Adipose tissue (tissue), 3 donors: ENCODE measurements around the gene CTBP2. TPM values are rescaled to one million over a fixed set of nuclear protein-coding genes. Genes with fewer than 3 reads are reported as not detected.

Experiments used
- H3K27ac ChIP-seq: one replicate; pipeline ENCODE4 v1.5.1; 2013; ENCODE audit warnings: low read depth, low read length
- whole genome bisulfite sequencing, 3 donors: extraction: QIAGEN DNeasy Blood & Tissue Kit; methylation state at CpG; one replicate each; pipeline ENCODE4 v1.1.7; 2013; 5-methylcytosine and 5-hydroxymethylcytosine counted together
- polyA plus RNA-seq, 3 donors: library from polyadenylated mRNA; stranded (reverse); fragments of 200-250 nt; gene quantifications; one replicate each; pipeline ENCODE4 v1.2.3, GENCODE V29; 2013
- donor health status: healthy with polysubstance abuse.
- donor health status: Bipolar disorder and iron deficiency.
- donor health status: healthy.

The CTBP2 gene
- polyA plus RNA-seq, 3 donors, result 18.9 to 29.8 (median 29.5) TPM

DNA sequence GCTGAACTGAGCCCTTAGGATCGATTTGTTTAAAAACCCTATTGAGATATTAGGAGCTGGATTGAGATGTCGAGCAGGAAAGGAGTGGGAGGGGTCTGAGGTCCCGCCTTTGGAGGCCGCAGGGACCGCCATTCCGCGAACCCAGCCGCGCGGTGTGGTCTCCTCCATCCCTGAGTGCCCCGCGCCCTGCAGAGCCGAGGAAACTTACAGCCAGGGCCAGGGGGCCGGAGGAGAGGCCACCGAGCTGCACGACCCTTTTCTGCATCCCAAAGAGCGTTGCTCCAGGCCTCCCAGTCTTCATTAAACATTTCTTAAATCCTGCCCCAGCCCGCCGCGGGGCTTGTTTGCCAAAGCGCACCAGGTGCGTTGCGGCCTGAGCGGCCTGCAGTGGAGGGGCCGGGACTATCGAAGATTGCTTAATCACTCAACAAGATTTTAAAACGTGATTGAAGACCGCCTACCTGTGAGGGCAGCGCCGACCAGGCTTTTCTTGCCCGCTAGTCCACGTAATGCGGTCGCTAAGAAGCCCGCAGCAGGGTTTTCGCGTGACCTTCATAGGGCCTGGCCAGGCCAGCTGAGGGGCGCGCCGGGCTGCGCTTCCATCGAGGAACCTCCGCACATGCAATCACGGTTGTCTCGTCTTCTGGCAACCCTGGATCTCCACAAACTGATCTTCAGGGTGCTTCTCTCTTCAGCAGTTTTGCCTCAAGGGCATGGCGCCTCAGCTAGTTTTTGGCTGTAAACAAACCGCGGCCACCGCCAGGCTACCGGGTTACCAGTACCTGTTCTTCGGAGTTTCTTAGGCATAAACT is 2.0 kb upstream of the CTBP2 start:
- 60 to 70% (median 64%) methylated on average over 51 of the region's 51 CpGs for WGBS, 3 donors
- H3K27ac ChIP-seq, result no peak overlapping the region

DNA sequence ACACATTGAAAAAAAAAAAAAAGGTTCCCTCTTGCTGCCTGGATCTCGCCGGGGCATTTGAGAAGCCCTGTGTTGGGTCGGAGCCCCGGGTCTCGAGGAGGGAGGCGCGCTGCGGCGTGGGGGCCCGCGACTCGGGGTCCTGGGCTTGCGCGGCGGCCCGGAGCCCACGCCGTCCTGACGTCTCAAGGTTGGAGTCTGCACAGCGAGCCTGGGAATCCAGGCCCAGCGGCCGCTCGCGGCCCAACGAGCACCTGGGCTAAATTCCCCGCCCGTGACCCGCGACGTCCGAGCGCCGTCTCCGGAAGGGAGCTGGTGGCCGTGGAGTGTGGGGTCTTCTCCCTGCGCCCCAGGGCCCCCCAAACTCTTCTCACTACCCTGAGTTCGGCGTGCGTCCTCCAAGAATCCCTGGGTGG is 1.4 kb upstream of the CTBP2 start:
- WGBS, 3 donors, result 3 to 6% (median 4%) methylated on average over 34 to 39 of the region's 39 CpGs
- H3K27ac ChIP-seq, result no peak overlapping the region

DNA sequence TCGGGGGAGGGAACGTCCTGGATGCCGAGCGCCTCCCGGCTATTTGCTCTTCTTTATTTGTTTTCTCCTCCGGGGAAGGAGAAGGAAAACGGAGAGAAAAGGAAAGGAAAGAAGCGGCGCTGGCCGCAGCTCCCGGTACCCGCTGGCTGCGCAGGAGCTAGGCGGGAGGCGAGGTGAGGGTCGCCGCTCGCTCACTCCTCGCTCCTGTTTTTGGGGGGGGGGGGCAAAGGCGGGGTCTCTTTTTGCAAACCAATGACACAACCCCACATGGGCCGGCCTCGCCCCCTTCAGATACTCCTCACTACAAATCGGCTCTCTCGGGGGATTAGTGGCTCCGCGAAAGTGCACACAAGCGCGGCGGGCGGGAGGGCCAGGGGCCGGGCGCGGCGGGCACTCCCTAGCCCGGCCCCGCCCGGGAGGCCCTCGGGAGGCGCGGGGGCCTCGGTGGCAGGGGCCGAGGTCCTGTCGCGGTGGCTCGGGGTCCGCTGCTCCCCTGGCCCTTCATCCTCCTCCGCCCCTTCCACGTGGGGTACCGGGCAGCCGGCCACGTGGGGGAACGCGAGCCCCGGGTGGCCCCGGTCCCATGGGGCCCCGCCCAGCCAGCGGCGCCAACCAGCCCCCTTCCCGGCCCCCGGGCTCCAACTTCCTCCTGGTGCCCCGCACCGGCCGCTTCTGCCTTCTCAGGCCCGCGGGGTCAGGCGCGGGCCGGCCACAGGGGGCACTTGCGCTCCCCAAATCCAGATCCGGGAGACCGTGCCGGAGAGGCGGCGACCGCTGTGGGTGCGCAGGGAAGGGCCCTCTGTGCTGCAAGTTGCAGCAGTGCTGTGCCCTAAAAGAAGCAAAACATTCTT is 718 bp upstream of the CTBP2 start:
- peak overlapping the region; percentile 42 for H3K27ac ChIP-seq
- 1% methylated on average over 52 to 76 of the region's 76 CpGs for WGBS, 3 donors

DNA sequence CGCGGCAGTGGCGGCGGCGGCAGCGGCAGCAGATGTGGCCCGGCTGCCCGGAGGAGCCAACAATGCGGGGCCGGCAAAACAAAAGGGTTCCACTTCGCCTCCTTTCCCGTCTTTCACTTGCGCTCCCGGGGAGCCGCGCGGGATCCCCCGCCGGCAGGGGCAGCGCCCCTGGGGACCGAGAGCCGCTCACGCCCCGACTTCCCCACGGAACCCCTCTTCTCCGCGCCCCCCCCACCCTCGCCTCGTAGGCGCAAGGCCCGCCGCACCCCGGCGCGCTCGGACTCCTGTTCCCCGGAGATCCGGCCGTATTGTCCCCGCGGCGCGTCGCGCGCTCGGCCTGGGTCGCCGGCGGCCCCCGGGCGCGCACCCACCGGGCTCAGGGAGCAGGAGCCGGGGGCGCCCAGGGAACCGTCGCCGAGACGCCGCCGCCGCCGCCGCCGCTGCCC is 854 bp downstream of the CTBP2 start:
- peak overlapping the region; percentile 86 for H3K27ac ChIP-seq
- 0 to 1% (median 1%) methylated on average over 38 to 66 of the region's 66 CpGs for WGBS, 3 donors

DNA sequence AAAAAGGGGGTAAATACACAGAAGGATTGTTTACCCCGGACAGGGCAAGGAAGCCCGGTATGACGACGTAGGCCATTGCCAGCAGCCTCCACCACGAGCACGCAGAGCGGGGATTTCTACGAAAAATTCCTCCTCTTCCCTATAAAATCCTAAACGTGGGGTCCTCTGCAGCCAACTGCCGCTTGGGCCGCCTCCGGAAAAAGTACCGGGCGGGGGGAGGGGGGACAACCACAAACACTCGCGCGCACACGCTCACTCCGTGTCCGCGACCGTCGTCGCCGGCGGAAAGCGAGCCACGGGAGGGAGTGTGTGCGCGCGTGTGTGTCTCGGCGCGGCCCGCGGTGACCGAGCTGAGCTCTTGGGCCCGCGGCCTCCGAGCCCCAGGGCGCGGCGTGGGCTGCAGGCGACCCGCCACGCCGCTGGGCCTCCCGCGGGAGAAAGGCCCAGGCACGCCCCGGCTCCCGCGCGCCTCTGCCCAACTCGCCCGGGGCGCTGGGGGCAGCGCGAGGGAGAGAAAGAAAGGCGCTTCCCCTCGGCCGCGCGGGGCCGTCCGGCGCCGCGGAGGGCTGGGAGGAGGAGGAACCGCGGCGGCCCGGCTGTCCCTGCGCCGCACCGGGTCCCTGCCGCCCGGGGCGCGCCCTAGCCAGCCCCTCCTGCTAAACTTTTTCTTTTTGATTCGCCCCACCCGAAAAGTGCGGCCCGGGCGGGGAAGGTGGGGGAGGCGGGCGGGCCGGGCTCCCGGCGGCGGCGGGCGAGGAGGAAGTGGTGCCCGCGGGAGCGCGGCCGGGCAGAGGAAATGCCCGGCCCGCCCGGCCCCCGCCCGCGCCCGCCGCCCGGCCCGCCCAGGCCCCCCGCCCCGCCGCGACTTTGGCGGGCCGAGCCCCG is 1.5 kb downstream of the CTBP2 start:
- 0 to 1% (median 0%) methylated on average over 68 to 107 of the region's 115 CpGs for WGBS, 3 donors
- peak overlapping the region; percentile 86 for H3K27ac ChIP-seq

DNA sequence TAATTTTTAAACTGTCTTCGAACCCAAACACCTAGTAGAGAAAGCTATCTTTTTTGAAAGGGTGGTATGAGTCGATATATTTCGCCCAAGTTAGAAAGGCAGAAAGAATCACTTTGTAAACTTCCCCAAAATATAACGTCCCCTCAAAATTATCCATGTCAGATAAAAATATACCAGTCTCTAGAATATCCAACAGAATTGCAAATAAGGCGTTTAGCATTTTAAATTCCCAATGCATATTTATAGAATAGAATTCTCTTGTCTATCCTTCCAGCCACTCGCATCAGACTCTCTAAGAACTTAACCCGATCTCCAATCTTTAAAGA is 2.1 kb downstream of the CTBP2 start:
- 7 to 20% (median 16%) methylated on average over 7 of the region's 7 CpGs for WGBS, 3 donors
- no peak overlapping the region for H3K27ac ChIP-seq

DNA sequence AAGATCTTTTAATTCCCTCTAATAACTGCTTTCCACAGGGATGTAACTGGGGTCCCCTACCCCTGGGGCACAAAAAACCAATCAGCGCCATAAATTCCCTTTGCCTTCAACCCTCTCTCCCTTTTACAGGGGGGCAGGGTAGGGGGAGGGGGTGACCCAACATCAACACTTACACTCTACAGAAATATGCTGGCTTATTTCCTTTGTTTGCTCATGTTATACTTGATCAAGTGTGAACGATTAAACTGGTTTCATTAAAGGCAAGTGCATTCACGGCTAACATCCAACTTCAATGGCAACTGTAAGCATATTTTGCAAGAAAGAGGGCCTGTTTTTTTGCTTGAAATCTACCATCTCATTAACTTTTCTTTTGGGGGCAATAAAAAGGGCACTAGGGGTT is 2.9 kb downstream of the CTBP2 start:
- 16 to 45% (median 35%) methylated on average over 3 of the region's 3 CpGs for WGBS, 3 donors
- H3K27ac ChIP-seq, result no peak overlapping the region

DNA sequence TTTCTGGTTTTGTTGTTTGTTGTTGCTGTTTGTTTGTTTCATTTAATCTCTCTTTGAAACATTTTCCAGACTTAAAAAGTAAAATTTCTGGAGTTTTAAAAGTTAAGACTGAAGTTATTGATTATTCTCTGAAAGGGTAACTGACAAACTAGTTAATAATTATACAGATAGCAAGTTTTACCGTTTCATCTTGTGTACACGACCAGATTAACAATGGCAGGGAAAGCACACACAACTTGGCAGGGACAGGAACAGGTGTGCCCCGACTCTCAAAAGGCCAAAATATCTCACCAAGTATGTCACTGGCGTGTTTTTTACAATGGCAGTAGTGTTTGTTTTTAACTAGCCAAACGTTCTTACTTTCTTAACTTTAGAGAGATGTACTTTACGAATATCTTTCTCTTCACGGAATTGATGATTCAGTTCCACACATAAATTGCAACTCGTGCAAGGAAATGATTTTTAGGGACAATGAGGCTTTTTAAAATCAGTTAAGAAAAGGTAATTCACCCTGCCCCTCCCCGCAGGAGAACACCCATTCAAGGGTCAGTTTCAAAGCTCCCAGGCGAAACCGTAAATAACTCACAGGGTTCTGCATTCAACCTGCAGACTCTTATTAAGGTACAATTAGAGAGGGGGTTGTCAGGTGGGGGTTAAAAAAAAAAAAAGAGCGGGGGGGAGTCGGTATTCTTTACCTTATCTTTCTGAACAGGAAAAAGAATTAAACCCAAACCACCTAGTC is 3.5 kb downstream of the CTBP2 start:
- WGBS, 3 donors, result 17 to 52% (median 46%) methylated on average over 12 to 13 of the region's 13 CpGs
- no peak overlapping the region for H3K27ac ChIP-seq

DNA sequence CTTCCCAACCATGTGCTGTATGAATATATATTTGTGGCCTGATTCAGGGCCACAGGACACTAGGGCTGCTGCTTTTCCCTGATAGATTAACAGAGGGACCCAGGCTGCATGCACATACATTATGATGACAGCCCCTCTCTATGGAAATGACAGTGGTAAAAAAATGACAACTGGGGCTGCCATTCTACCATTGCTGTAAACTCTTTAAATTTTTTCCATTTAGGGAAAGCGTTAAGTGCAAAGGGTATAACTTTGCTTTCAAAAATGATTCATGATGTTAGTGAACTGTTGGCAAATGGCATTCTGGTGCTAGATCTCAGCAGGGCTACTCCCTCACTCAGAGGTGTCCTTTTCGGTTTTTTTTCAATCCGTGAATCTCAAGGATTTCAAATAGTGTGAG is 4.2 kb downstream of the CTBP2 start:
- 18 to 70% (median 58%) methylated on average over 3 of the region's 3 CpGs for WGBS, 3 donors

DNA sequence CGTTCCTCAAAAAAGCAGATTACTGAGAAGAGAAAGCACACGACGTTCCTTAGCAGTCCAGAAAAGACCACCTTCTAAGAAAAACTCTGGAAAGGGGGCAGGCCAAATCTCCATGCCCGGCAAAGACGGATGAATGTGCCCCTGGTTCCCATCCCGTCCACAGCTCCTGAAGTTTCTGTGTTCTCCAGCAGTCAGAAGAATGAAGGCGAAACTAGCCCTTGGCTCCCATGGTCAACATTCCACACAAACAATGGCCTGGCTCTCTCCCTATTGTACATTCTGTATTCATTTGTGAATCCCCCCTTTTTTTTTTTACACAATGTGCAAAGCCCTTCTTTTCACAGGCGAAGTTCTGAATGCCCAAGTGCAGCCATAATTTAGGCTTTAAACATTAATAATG is 5.3 kb downstream of the CTBP2 start:
- WGBS, 3 donors, result 12 to 43% (median 38%) methylated on average over 8 of the region's 8 CpGs
- H3K27ac ChIP-seq, result no peak overlapping the region

More for the DNA sequence above, 4.2 kb downstream of the CTBP2 start:
- H3K27ac ChIP-seq, result no peak overlapping the region

DNA sequence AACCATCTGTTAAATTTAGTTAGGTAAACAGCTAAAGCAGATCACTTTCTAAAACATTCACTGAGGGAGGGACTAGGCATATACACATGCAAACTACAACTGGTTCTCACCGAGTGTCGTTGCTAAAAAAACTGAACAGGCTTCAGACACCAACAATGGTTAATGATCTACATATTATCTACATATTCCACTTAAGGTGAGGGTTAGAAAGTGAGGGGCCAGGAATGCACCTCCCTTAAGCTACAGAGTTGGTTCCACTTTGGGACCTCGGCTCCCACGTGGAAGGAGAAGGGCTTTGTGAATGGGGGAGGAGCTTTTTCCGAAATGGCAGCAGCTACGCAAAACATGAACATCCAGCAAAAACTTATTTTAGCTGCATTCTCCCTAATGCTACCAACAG is 5.8 kb downstream of the CTBP2 start:
- no peak overlapping the region for H3K27ac ChIP-seq
- 13 to 43% (median 34%) methylated on average over 6 of the region's 6 CpGs for WGBS, 3 donors

DNA sequence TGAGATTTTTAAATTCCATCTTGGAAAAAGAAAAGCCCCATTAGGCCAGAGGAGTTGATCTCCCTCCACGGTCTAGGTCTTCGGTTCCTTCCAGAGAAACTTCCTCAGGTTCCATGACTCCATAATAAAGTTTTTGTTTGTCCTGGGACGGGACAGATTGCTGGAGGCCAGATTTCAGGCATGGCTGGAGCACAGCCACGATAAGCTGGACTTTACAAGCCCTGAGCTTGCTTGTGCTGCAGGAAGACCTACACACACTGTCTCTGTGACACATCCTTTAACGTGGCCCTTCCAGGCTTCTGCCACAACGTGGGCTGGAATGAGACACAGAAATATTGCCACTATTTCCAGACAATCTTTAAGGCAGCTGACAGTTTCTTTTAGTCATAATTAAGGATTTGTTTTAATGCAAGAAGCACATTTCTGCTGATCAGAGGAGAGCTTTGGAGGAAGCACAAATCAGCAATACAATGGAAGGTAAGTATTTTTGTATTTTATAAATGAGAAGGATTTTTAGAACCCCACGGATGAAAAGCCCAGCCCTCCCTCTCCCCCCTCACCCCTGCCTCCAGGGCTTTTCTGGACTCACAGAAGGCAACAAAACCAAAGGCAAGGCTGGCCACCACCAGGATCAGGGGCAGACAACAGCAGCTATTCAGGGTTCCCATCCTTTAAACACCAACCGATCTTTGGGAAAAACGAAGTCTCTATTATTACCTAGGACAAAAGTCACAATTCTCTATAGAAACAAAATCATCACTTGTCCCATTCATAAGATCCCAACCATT is 6.5 kb downstream of the CTBP2 start:
- WGBS, 3 donors, result 19 to 51% (median 38%) methylated on average over 9 of the region's 9 CpGs
- no peak overlapping the region for H3K27ac ChIP-seq

DNA sequence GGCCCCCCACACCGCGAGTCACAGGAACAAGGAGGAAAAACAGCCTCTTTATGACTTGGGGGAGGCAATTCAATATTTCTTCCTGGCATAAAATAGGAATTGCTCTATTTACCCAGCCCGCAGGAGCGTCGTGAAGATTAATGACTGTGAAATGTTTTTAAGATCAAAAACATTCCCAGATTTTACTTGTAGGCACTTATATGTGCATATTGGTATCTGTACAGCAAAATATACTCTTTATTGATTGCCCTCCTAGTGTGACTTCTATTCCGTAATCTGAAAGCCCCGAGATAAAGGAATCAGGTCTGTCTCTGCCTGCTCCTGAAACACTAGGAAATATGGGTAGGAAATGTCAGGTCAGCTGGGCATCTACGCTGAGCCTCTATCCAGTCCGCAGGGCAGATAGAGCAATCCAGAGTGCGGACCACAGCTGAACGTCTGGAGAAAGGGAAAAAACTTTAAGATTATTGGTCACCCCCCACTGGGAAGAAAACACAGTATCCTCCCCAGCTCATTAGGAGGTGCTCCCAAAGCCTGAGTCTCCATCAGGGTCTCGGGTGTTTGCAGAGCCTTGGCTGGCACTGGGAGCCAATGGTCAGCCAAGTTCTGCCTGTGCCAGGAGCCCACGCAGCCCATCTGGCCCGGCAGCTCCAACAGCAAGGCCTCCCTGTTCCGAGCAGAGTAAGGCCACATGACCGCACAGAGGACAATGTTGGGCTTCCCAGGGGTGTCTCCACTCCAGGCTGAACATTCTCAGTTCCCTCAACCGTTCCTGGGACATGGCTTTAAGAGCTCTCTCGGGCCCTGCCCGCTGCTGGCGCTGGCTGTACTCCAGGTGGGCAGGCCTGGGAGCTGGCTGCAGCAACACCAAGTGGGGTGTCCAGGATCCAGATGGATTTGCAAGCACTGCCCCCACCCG is 7.7 kb downstream of the CTBP2 start:
- WGBS, 3 donors, result 17 to 60% (median 57%) methylated on average over 21 of the region's 21 CpGs
- H3K27ac ChIP-seq, result no peak overlapping the region

DNA sequence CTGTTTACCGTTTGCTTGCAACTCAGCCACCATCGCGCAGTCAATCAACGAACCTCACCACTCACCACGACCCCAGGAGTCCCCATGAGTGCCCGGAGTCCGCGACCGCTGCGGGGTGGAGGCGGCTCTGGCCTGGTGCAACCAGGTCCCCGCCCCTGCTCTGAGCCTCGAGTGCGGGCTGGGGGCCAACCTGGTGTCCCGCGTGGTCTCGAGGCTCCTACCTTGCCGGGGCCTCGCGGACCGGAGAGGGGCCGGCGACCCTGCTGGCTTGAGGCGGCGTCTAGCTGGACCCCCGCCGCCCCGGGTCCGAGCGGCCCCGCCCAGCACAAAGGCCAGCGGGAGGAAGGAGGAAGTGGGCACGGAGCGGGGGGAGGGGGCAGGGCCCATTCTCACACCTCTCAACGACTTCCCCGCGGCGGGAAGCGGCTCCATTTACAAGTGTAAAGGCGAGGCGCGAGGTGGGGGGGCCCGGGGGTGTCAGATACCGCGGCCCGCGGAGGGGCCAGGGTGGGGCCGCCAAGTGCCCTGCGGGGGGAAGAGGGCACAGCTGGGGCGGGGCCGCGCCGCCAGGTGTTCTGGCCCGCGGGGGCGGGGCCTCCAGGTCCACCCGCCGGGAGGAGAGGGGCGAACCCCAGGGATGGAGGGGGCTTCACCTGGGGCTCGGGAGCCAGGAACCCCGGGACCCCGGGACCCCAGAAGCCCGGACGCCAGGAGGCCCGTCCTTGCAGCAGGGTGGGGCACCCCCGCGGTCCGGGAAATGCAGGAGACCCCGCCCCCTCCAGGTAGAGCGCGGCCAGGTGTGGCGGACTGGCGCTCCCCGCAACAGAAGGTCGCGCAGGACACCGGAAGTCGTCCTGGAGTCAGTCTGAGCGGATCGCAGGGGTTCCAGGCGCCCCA is 8.6 kb downstream of the CTBP2 start:
- H3K27ac ChIP-seq, result no peak overlapping the region
- WGBS, 3 donors, result 30 to 44% (median 39%) methylated on average over 60 to 81 of the region's 81 CpGs

DNA sequence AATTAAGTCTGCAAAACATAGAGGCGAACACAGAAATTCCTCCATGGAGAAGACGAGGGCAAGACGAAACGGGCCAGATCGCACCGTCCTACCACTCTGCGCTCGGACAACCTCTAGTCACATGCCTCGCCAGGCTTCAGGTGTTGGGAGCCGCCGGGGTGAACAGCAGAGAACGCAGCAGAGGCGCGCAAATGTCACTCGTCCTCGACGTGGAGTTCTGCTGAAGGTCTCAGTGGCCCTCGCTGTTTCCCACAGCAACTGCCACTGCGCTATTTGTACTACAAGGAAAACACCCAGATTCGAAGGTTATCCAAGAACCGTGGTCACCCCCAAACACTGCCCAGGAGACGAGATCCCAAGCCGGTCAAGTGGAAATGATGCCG is 9.2 kb downstream of the CTBP2 start:
- H3K27ac ChIP-seq, result no peak overlapping the region
- 91 to 95% (median 93%) methylated on average over 24 of the region's 24 CpGs for WGBS, 3 donors
